HG03097 (cell line): Measurements from ENCODE around the gene OSBPL3.
"Not testable (repeated sequence)": the region's sequence is repeated elsewhere in the genome, so short reads cannot be mapped to it uniquely, and the experiment has no call there.

ENCODE experiments used
- ATAC-seq: cut with Tn5 transposase; IDR thresholded peaks from one replicate; pipeline ENCODE4 v1.9.1; 2021; ENCODE audit not compliant: unreplicated experiment, low FRiP score

Gene OSBPL3

GRCh38 chr7:24802300-24802699 lies 177.7 kb downstream of the OSBPL3 start:
- ATAC-seq: no peak

GRCh38 chr7:24801883-24802282 lies 178.1 kb downstream of the OSBPL3 start:
- ATAC-seq: no peak

GRCh38 chr7:24800667-24801066 lies 179.3 kb downstream of the OSBPL3 start:
- no peak for ATAC-seq

DNA sequence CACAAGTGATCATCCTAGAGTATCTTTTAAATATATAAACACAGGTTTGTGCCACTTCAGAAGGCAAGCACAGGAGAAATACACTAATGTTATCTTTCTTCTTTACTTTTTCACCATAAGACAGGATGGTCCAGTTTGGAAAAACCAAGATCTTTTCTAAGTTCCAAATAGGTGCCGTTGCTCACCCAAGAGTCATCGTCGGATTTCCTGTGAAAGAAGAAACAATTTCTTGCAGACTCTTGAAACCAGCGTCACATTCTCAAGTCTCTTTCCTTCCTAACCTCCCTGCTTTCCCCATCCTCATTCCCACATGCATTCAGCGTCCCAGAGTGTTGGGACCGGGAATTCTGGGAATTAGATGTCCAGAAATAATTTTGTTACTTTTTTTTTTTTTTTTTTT lies 179.9 kb downstream of the OSBPL3 start:
- no peak for ATAC-seq

GRCh38 chr7:24799506-24799905 lies 180.5 kb downstream of the OSBPL3 start:
- no peak for ATAC-seq

GRCh38 chr7:24798261-24798660 lies 181.7 kb downstream of the OSBPL3 start:
- ATAC-seq: no peak

DNA sequence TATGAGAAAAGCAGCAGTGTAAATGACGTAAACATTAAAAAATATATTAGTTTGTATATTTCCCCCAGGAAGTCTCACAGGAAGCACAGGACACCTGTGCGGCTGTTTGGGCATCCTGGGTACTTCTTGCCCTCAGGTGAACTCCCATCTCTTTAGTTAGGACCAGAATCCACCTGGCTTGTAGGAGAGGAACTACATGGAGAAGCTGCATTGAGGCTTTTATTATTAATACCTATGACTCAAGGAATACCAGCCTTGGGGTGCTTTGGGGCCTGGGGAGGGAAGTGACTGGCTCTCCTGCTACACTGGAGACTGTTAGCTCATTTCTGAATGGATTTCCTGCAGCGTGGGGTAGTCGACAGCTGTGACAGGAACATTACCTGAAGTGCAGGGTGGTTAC lies 182.7 kb downstream of the OSBPL3 start:
- no peak for ATAC-seq

DNA sequence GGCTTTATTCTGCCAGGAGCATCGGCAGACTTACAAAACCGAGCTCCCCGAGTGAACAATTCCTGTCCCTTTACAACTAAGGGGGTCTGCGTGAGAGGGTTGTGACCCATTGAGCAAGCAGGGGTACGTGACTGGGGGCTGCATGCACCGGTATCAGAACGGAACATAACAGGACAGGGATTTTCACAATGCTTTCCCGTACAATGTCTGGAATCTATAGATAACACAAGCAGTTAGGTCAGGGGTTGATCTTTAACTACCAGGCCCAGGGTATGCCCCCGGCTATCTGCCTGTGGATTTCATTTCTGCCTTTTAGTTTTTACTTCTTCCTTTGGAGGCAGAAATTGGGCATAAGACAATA lies 184.6 kb downstream of the OSBPL3 start:
- no peak for ATAC-seq

- not testable (repeated sequence) for ATAC-seq
Observed at GRCh38 chr7:24794751-24795406, 185.1 kb downstream of the OSBPL3 start.

GRCh38 chr7:24793982-24794648 lies 185.9 kb downstream of the OSBPL3 start:
- ATAC-seq: no peak

DNA sequence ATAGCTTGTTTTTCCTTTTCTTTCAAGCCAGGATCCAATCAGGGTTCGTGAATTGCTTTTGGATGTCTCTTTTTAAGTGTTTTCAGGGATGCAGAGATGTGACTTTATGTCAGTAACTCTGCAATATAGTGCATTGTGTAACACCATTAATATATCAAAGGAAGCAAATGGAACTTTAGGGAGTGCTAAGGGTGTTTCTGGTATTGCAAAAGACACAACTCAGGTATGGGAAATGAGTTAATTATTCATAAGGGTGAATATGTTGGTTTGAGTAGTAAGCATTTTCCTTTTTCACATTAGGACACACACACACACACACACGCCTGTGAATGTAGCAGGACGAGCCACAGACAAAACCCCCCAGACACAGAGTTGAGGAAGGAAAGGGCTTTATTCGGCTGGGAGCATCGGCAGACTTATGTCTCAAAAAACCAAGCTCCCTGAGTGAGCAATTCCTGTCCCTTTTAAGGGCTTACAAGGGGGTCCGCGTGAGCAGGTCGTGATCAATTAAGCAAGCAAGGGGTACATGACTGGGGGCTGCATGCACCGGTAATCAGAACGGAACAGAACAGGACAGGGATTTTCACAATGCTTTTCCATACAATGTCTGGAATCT lies 190.9 kb downstream of the OSBPL3 start:
- no peak for ATAC-seq

DNA sequence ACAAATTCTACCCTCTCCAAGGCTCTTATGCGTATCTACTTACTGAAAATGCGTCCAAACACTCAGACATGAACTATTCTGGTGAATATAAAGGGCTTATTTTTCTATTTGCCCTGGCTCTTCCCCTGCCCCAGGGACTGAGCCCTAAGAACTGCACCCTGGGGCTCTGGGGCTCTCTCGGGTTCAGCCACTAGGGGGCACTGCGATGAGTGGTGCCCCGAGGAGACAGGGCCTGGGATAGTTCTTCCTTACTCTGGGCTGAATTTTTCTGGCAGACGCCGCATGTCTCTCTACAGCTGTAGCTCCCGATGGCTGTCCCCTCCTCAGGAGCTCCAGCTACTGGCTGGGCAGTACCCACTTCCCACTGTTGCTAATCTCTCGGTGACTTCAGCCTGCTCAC lies 191.9 kb downstream of the OSBPL3 start:
- ATAC-seq: no peak

GRCh38 chr7:24786941-24787340 lies 193.0 kb downstream of the OSBPL3 start:
- no peak for ATAC-seq

DNA sequence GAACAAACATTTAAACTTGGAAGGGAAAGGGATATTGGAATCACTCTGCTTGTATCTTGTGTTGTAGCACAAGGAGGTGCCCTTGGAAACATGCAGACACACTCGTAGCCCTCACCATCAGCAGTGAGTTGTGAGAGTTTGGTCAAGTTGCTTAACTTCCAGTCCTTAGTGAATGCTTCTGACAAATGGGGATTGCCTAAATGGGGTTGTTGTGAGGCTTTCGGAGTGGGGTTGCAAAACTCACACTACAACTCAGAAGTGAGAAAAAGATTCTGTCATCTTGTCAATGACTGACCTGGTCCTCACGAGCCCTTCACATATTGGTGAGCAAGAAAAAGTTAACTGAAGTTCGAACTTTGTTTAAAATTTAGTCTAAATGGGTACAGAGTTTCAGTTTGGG lies 193.7 kb downstream of the OSBPL3 start:
- ATAC-seq: no peak

GRCh38 chr7:24784277-24784676 lies 195.7 kb downstream of the OSBPL3 start:
- no peak for ATAC-seq

GRCh38 chr7:24783698-24784097 lies 196.3 kb downstream of the OSBPL3 start:
- ATAC-seq: no peak

- ATAC-seq: no peak
Observed at GRCh38 chr7:24781106-24781505, 198.9 kb downstream of the OSBPL3 start.

GRCh38 chr7:24779283-24779655 lies 200.7 kb downstream of the OSBPL3 start:
- no peak for ATAC-seq

DNA sequence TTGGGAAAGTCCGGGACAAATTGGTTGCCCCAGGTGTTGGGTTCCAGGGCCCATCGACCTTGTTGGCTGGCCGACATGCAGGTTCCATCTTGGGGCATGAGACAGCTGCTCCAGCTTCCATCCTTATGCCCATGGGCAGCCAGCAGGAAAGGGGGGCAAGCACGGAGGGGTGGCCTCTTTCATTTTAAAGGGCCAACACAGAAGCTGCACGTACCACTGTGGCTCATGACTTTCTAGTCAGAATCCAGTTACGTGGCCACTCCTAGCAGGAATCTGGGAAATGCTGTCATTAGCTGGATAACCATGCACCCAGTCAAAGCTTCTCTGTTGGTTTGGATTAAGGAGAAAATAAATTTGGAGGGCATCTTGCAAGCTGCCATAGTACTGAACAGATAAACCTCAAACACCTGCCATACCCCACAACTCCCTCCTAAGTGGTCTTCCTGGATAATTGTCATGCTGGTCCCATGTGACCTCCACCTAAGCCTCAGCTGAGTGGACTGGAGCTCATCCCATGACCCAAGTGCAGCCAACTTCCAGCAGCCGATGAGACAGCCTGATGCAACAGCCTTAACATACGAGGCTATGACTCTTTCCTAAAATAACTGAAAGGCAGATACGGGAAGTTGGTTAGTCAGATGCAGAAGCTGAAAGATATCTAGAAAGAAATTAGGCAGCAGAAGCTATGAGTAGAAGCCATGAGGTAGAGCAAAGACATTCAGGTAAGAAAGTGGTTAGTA lies 201.3 kb downstream of the OSBPL3 start:
- ATAC-seq: no peak

- ATAC-seq: no peak
Observed at GRCh38 chr7:24777806-24778205, 202.2 kb downstream of the OSBPL3 start.

DNA sequence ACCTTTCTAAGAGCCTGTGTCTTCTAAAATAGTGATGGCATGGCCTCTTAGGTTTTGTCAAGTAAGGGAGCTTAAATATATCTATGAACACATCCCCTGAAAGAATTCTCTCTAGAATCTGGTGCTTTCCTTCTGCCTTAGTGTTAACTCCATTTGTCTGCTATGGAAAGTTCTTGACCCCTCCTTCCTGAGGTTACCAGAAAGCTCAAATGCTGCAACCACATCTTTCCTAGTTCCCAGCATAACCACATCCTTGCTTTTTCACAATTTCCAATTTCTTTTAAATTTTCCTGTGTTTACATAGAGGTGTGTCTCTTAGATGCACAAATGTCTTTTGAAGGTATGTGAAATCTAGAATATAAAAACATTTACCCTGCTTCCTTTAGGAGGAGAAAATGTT lies 206.3 kb downstream of the OSBPL3 start:
- ATAC-seq: no peak

GRCh38 chr7:24769851-24770250 lies 210.1 kb downstream of the OSBPL3 start:
- ATAC-seq: no peak
